Spleen (tissue), 7 donors: ENCODE measurements around the gene TMEM181.

Source experiments
- POLR2A ChIP-seq, 3 donors: fragments of 450-650 bp; IDR thresholded peaks; one replicate each; pipeline ENCODE4 v1.5.1; 2017; ENCODE audit warnings: antibody characterized with exemption in 3 of 3, mild to moderate bottlenecking in 1 of 3
- POLR2AphosphoS5 ChIP-seq, 3 donors: sonication (generic); formaldehyde crosslinking; IDR thresholded peaks; one replicate each; pipeline ENCODE4 v1.5.1; 2017; ENCODE audit warnings: antibody characterized with exemption in 3 of 3
- TF ChIP-seq, protein P1 (sequence below), 11 experiments: fragments of 200-600 bp in 7 of 11; fragments of 450-650 bp in 4 of 11; sonication (generic) in 4 of 11; IDR thresholded peaks in 8 of 11; conservative IDR thresholded peaks in 3 of 11; 1 replicate in 7 of 11; 2 replicates in 4 of 11; pipeline versions ENCODE4 v1.4.0 to v1.8.0; 2016 to 2021; ENCODE audit warnings: antibody characterized with exemption in 11 of 11, inconsistent platforms in 4 of 11, mild to moderate bottlenecking in 1 of 11
- donor health status: DM: no; HTN: no; CAD: no; lungs with moderate emphysema.
- donor health status: DM: no; HTN: no; CAD: no.
- donor health status: DM: no; HTN: no; CAD: no.

- TF ChIP-seq, protein P1, sequence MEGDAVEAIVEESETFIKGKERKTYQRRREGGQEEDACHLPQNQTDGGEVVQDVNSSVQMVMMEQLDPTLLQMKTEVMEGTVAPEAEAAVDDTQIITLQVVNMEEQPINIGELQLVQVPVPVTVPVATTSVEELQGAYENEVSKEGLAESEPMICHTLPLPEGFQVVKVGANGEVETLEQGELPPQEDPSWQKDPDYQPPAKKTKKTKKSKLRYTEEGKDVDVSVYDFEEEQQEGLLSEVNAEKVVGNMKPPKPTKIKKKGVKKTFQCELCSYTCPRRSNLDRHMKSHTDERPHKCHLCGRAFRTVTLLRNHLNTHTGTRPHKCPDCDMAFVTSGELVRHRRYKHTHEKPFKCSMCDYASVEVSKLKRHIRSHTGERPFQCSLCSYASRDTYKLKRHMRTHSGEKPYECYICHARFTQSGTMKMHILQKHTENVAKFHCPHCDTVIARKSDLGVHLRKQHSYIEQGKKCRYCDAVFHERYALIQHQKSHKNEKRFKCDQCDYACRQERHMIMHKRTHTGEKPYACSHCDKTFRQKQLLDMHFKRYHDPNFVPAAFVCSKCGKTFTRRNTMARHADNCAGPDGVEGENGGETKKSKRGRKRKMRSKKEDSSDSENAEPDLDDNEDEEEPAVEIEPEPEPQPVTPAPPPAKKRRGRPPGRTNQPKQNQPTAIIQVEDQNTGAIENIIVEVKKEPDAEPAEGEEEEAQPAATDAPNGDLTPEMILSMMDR (IDR thresholded peaks at IDR 0.05 in 8 of 11, conservative IDR thresholded peaks at IDR 0.05 in 3 of 11) = no peak
- no peak for TF ChIP-seq POLR2A (IDR thresholded peaks at IDR 0.05)
- no peak for TF ChIP-seq POLR2AphosphoS5 (IDR thresholded peaks at IDR 0.05)
Measured at GRCh38 chr6:158606935-158607334, 47.0 kb downstream of the TMEM181 start.
